ENCODE data around the gene RASGRF1.

RASGRF1 gene

DNA sequence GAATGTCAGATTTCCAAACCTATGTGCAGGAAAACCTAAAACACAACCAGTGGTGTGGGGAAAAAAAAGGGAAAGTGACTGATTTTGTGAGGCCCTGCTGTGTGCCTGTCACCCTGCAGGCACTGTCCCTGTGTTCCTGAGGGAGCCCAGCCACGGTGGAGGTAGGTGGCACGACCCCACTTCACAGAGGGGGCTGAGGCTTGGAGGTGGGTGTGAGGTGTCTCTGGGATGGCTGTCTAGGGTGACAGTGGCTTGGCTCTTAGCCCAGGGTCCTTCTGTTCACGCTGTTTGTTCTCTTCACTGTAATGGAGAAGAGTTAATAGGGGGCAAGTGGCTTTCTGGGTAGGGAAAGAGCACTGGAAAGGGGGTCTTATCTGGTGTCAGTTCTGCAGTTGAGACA, 22.6 kb downstream of the RASGRF1 start:
- no peak for DNase-seq (ENCODE audit: low spot score)

DNA sequence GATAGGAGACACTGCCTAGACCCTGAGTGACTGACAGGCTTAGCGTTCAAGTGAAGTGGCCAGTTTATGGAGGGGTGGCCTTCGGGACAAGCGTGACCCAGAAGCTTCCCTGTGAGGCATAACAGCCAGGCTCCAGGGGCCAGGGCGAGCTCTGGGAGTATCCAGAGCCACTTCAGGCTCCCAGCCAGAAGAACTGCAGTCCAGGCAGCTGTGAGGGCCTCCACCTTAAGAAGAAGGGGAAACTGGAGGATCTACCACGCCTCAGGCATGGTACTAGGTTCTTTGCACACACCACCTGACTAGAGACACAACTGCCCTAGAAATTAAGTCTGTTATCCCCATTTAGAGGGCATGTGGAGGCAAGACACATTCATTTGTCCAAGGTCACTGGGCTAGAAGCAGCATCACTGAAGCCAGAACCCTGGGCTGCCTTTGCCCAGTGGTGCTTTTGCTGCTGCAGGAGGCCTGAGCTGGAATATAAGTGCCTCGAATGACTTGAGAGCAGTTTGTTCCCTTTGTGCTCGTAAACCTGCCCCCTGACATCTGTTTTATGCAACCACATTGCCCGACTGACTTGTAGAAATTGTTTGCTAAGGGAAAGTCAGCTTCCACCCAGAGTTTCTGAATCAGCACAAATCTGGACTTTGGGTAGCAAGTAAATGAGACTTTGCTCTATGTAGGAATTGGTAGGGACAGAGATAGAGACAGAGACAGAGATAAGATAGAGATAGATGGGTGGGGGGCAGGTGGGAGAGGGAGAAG, 23.3 kb downstream of the RASGRF1 start:
- no peak for DNase-seq (ENCODE audit: low spot score)

DNA sequence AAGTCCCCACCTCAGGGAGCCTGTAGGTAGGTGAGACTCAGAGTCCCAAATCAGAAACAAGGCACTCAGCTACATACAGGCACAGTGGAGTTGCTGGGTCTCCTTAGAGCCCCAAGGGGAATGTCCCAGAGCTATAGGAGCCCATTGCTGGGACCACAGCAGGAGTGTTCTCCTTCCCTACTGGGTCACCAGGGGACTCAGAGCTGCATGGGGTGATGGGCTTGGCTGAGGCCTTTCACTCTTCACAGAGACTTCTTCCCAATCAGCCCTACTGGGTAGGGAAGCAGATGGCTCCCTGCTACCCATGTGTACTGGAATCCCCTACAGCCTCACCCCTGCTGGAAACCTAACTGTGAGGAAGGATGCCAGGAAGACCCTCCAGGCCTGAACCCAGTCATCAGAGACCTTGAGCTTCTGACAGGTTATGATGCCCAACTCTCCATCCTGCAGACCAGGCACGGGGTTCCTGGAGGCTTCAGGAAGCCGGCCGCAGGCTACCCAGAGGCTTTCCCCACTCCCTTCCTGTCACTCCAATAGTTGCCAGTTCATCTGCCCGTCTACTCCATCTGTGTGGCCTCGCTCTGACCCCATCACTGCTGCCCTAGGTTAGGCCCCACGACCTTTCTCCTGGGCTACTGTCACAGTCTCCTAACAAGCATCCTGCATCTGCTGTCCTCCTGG, 24.0 kb downstream of the RASGRF1 start:
- DNase-seq (ENCODE audit: low spot score) = no peak

DNA sequence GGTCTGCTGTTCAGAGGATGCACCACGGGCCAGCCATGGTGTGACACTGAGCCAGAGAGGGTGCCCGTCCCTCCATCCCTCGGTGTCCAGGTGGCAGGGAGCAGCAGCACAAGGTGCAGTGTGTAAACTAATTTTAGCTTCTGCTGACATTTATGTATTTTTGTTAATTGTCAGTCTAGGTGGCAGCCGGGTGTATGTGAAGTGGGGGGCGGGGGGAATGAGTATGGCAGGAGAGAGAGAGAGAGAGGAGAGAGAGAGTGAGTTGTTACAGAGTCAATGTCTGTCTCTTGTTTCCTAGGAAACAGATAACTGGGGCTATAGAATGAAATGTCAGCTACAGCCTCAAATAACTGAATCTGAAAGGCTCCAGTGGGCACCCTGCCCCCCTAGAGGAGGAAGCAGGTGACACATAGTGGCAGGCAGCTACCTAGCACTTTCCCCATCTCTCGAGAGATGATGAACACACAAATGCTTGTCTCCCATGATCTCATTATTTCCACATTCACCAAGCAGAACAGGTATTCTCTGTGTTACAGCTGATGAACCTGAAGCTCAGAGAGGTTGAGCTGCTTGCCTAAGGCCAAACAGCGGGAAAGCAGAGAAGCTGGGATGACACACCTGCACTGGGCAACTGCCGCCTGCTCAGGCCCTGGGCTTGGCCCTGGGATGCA, 24.7 kb downstream of the RASGRF1 start:
- DNase-seq (ENCODE audit: low spot score) = no peak

DNA sequence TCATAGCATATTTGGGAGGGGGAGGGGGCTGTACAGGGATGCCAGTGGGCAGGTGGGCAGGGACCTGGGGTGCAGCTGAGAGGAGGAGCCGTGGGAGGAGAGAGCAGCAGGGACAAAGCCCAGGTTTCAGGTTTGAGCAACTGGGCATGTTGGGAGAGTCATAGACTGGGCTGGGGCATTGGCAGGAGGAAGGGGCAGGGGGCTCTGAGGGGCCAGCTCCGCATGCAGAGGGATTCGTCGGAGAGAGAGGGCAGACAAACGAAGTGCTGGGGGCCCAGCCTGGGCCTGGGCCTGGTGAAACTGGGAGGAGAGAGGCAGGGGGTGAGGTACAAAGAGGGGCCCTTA, 25.2 kb downstream of the RASGRF1 start:
- DNase-seq (ENCODE audit: low spot score) = no peak

DNA sequence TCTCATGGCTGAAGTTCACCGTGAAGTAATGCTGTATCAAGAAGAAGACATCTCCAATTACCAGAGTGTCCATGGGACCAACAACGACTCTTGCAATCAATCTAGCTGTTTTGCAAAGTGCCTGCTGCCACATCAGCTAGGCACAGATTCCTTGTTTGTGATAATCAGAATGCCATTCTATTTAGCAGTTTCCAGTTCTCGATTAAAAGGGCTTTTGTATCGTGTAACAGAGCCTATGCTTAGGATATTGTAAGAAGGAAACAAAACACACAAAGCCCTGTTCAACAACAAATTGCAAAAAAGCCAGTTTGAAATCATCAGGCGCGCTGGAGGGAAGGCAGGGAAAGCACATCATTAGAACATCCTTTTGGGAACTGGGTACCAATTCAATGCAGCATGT, 26.1 kb downstream of the RASGRF1 start:
- DNase-seq (ENCODE audit: low spot score) = no peak

DNA sequence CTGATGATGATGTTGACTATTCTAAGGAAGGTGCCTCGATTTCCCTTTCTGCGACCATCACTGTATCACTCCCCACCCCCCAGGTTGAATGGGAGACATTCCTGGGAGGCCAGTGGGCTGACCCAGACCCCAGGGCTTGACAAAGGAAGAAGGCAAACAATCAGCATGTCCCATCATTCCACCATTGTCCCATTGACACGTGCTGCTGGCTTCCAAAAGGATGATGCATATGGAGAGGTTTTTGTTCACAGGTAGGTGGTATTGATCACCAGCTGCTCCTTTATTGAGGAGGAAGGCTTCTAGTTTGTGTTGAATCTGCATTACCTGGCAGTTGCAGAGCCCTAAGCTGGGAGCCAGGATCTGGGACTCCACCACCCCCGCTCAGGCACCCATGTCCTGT, 30.4 kb downstream of the RASGRF1 start:
- DNase-seq (ENCODE audit: low spot score) = no peak

DNA sequence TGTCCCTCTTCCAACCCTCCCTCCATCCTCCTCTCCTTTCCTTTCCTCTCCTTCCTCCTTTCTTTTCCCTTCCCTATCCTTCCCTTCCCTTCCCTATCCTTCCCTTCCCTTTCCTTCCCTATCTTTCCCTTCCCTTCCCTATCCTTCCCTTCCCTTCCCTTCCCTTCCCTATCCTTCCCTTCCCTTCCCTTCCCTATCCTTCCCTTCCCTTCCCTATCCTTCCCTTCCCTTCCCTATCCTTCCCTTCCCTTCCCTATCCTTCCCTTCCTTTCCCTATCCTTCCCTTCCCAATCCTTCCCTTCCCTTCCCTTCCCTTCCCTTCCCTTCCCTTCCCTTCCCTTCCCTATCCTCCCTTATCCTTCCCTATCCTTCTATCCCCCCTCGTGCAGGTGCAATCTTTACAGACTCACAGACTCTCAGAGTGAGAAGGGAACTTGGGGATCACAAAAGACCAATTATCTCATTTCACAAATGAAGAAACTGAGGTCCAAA, 31.5 kb downstream of the RASGRF1 start:
- DNase-seq (ENCODE audit: low spot score) = no peak

DNA sequence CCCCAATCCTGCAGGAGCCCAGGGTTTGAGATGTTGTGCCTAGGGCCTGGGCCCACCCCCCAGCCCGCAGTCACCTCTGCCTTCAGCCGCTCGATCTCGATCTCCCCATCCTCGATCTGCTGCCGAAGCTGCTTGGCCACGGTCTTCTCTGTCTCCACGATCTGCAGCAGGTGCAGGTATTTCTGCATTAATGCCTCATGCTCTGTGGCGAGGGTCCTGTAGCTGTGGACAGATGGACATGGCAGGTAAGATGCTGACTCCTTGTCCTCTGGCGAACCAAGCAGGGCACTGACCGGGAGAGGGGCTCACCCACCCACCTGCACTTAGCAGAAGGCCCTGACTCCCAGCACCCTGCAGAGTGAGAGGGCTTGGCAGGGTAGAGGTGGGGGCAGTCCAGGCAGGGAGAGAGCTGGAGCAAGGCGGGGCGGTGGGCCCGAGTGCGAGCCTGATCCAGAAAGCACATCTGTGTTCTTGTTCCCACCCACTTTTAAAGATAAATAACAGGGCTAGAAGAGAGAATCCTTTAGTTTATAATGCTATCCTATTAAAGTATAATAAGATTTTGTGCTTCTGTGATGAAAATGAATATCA, 32.2 kb downstream of the RASGRF1 start:
- DNase-seq (ENCODE audit: low spot score) = no peak

DNA sequence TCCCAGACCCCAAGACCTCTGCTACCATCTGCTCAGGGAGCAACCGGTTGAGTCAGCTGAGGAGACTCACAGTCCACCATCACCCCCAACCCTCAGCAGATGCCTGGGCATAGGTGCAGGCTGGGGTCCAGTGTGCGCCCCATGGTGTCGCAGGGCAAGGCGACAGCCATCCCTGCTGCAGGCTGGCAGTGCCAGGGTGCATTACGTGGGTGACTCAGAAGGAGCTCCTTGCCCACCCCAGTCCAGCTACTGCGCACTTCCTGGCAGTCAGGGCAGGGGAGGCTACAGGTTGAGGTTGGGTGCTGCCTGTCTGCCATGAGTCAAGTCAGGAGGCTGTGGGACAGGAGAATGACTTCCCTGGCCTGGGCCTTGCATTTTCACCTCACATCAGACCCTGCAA, 33.5 kb downstream of the RASGRF1 start:
- no peak for DNase-seq (ENCODE audit: low spot score)

DNA sequence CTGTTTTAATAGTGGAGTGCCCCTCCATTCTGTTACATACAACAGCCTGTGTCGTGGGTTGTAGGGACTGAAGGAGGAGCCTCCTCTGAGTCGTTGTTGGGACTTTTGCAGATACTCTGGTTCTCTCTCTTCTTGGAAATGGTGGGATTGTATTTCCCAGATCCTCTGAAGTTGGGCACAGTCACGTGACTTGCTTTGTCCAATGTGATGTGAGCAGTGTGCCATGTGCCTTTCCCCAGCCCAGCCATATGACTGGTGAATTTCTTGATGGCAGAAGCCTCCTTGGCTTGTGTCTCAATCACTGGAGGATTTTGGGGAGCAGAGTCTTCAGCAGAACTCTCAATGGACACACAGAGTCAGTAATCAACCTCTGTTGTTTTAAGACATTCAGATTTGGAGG, 36.2 kb downstream of the RASGRF1 start:
- DNase-seq (ENCODE audit: low spot score) = no peak

DNA sequence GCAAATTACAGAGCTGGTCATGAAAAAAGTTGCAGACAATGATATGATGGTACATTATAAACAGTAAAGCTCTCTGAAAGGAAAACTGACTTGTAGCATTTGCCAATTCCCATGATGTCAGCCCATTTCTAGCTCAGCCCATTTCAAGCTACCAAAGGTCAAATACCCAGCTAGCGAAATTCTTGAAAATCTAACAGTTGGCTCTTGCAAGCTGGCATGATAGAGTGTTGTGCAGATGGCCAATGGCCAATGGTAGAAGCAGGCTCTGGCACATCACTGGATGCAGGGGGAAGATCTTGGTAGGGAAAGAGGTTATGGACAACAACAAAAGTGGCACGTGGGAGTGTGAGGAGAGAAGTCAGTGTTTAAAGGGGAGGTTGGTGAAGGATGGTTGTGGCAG, 36.7 kb downstream of the RASGRF1 start:
- no peak for DNase-seq (ENCODE audit: low spot score)

DNA sequence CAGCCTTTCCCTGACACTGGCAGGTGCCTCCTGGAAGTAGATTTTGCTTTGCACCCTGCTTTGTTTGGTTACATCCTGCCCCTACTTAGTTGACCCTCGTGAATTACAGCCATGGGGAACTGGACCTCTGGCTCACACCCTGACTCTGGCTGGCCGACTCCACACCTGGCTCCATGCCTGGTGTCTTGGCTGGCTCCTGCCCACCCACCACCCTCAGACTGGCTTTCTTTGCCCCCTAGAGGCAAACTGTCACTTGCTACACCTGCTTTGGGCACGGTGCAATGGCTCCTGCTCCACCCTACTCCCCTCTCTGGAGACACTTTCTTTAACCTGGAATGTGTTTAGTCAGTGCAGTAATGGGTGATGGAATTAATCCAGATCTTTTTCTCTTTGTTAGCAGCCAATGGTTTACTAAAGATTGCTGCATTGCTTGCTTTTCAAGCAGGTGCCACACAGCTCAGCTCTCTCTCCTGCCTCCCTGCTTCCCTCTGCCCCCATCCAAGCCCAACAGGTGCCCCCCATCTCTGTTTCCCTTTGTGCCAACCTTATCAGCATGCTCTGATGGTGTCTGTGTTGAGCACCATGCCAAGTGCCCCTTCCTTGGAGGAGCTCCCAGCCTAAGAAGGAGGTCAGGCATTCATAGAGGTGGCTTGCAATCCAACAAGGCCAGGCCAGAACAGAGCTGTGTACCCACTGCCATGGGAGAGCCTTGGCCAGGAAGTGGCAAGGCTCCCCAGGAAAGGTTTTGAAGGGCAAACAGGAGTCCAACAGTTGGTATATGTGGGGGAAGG, 38.4 kb downstream of the RASGRF1 start:
- no peak for DNase-seq (ENCODE audit: low spot score)

DNA sequence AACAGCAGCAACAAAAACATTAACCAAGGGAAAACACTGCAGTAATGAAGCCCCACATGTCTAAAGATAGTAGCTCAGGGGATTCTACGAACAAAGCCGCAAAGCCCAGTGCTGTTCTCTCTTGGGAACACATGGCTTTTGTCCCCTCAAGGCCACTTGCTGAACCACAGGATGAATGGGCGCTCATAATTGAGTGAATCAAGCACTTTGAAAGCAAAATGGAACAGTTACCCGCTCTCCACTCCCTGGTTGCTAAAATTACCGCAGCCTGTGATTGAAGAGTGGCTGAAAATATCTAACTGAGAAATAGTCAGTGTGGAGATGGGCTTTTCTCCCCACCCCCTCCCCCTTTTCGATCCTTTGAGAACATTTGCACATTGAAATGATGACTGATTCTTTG, 39.6 kb downstream of the RASGRF1 start:
- DNase-seq (ENCODE audit: low spot score) = no peak

DNA sequence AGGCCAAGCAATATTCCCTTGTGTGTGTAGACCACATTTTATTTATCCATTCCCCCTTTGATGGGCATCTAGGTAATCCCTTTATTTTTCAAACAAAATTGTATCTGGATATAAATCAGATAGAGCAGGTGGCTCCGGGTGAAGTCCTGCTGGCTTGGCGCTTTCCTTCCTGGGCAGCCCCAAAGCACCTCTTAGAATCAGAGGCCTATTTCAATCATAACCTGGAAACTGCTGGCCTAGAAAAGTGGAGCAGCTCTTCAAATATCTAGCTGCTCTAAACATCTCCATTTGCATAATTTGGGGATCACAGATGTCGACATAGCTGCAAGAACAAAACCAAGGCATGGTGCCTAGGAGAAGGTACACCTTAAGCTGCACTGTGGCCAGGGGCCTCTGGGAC, 40.2 kb downstream of the RASGRF1 start:
- DNase-seq (ENCODE audit: low spot score) = no peak

DNA sequence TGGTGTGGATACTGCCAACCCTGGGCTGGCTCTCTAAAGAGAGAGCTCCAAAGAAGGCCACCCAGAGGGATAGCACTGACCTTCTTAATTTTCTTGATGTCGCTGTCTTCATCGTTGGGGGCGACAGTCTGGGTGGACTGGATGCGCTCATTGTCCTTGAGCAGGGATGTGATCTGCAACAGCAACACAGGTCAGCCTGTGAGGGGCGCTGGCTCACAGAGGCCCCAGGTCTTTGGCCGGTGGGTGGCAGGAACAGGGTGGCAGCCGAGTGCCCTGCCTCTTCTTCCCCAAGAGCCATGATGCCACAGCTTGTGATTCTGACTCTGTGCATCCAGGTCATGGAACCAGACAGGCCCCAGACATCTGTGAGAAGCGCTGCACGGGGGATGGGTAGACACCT, 41.2 kb downstream of the RASGRF1 start:
- DNase-seq (ENCODE audit: low spot score) = no peak

DNA sequence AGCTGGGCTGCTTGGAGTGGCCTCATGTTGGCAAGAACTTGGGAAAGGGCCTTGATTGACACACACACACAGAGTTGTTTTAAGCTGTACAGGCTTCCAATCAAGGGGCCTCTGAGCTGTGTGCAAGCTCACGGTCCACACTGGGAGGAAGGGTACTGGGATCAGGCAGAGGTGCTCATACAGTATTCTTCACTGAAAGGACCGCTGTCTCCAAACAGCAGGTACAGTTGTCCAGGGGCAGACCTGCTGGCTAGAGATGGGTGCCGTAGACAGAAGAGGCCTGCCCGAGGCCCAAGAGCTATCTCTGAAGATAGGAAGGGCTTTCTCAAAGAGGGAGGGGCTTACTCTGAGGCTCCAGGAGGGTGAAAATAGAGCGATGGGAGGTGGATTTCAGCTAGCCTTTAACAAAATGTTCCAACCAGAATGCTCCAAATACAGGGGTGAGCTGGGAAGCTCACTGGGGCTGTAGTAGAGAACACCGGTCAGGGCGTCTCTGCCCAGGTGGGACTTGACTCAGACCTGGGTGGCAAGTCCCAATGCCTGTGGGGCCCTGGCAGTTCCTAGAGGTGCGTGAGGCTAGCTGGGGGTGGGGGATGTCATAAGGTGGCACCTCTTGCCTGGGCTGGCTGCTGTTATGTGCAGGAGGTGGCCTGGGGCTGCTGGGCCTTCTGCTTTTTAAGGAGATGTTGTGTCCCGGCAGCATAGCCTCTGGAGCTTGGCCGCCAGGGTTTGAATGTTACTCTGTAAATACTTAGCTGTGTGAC, 42.7 kb downstream of the RASGRF1 start:
- DNase-seq (ENCODE audit: low spot score) = no peak

DNA sequence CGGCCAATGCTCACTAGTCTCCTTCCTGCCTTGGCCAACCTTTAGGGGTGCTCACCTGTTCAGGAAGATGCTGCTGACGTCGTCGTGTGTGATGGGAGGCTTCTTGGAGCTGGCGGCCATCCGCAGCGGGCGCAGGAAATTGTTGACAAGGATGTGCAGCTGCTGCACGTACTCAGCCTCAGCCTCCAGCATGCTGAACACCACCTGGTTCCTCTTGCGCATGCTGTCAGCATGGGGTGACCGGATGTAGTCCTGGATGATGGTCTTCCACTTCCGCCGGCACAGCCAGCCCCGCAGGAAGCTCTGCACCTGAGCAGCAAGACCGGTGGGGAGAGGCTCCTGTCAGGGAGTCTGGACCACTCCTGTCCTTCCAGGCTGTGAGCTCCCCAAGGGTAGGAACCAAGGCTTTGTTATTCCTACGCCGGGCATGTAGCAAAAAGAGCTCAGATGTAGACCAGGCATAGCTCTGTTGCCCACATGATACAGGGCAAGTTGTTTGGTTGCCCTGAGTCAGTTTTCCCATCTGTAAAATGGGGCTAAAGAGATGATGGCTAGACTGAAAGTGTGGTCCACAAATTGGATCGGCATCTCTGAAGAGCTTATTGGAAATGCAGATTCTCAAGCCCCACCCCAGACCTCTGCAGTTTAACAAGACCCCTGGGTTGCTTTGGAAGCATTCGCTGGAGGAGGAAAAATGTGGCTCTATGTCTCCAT, 43.7 kb downstream of the RASGRF1 start:
- DNase-seq (ENCODE audit: low spot score) = no peak

DNA sequence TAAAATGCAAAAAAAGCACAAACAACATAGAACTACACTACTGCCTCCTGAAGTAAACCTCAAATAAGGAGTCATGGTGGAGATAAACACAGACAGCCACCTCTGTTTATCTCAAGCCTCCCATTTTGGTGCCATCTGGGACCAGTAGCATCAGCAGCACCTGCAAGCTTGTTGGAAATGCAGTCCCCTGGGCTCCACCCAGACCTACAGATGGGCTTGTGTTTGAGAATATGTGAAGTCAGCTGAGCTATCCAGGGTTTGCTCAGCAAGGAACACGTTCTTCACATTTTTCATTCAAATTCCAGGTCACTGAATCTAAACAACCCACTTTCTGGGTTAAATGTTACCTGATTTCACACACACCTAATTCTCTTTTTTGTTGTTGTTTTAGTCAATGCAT, 45.5 kb downstream of the RASGRF1 start:
- DNase-seq (ENCODE audit: low spot score) = no peak

DNA sequence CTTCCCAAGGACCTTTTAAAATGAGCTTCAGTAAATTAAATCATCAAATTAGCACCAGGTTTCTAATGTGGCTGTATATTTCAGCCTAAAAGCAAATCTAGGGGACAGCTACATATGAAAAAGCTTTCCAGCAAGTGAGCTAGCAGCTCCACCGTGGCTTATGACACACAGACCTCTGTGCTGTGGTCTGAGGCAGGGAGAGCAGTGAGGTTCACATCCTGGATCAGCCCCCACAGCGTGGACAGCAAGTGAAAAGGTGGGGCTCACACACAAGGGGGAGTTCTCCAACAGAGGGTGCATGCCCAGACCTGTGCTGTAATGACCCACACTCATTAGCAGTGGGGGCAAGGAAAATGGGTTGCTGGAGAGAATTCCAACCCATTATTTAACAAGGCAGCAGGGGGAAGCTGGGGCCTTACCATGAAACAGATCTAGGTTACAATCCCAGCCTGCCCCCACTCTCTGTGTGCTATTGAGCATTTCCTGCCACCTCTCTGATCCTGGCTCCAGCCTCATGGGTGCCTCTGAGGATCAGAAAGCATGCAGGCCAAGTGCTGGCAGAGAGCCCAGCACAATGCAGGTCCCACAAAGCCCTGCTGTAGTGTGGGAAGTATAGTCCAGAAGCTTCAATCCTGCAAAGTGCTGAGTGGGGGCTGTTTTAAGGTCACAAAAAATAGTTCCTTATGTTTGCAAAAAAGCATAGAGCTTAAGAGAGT, 48.2 kb downstream of the RASGRF1 start:
- no peak for DNase-seq (ENCODE audit: low spot score)
